Stimulated activated CD8-positive, alpha-beta memory T cell treated with anti-CD3 and anti-CD28 coated beads, Interleukin-4, amount 100 ng/mL, for 48 hours (primary cell): ENCODE results near the gene MEOX1.
"Not testable (repeated sequence)": the region's sequence is repeated elsewhere in the genome, so short reads cannot be mapped to it uniquely, and the experiment has no call there.

Experiments used
- DNase-seq: peaks from one replicate; pipeline ENCODE4 v3.0.0-alpha.2; 2020

Gene MEOX1

GRCh38 chr17:43615330-43616028 lies 46.2 kb downstream of the MEOX1 start:
- DNase-seq, result no peak

DNA sequence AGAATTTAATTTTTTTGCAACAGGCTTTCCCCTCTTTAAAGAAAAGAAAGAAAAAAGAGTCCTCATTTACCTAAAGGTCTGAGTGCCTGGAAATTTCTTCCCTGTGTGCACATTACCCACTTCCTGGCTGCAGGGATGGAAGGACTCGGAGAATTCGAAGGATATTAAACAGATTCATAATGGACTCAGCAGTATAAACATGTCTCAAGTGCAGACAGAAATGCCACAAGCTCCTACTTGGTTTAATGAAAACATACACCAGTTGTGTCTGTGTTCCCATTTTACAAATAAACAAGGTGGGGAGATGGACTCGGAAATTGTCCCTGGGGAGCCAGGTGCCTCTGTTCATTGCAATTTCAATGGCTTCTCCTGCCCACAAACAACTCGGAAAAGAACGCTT lies 47.2 kb downstream of the MEOX1 start:
- DNase-seq, result no peak

GRCh38 chr17:43613917-43614316 lies 47.8 kb downstream of the MEOX1 start:
- no peak for DNase-seq

- no peak for DNase-seq
These were observed 49.2 kb downstream of the MEOX1 start for GRCh38 chr17:43612515-43612914.

DNA sequence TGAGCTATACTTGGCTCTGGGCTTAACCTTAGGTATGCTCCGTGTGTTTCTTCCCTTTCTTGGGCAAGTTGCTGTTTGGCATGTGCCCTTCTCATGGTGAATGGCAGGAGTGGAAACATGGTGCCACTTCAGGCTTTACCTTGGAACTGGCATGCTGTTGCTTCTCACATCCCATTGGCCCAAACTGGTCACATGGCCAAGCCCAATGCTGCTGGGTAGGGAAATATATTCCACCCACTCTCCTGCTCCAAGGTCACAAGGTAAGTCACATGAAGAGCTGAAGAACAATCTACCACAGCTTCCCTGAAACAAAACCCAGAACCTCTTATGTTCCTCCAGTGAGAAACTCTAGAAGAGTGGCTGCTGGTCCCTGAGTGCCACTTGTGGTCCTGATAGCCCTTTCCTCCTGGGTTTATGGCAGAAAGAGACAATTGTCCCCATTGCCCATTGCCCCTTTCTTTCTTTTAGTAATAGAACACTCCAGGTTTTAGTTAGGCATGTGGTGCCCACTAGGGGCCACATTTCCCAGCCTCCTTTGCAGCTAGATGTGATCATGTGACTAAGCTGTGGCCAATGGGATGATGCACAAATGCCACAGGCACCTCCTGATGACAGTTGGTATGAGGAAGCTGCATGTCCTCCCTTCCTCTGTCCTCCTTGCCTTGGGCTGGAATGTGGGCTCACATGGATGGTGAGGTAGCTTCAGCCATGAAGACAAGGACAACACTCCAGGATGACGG lies 50.3 kb downstream of the MEOX1 start:
- DNase-seq, result no peak

DNA sequence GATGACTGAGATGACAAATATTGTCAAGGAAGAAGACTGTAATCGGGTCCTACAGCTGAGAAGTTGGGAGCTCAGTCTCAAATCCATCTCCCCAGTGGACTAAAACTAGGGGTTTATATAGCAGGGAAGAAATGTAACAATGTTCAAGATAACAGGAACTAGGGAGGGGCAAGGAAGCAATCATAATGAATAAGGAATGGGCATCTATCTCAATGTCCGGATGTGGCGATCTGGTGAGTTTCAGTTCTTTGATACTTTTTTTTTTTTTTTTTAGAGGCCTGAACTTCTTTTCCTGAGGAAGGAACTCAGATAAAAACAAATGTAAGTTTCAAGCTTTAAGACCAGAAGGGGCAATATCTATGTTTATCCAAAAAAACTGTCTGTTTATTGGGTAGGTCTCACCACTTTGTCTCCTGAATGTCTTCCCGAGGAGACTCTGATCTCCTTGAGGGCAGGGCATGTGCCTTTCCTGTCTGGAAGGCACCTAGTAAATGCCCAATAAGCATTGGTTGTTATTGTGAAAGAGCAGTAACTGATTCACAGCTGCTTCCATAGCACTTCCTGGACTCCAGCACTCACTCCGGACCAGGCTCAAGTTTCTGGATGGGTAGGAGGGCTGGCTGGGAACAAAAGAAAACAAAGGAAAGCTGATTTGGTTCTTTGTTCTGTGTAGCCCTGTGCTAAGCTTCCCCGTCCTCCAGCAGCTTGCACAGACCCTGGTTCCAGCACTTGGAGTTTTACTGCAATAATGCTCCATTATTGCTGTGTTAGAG lies 51.9 kb downstream of the MEOX1 start:
- DNase-seq, result no peak

- DNase-seq, result peak; percentile 68
These were observed 53.4 kb downstream of the MEOX1 start for GRCh38 chr17:43608313-43608712.

GRCh38 chr17:43604549-43604948 lies 57.2 kb downstream of the MEOX1 start:
- no peak for DNase-seq

- no peak for DNase-seq
These were observed 58.4 kb downstream of the MEOX1 start for GRCh38 chr17:43603321-43603720.

DNA sequence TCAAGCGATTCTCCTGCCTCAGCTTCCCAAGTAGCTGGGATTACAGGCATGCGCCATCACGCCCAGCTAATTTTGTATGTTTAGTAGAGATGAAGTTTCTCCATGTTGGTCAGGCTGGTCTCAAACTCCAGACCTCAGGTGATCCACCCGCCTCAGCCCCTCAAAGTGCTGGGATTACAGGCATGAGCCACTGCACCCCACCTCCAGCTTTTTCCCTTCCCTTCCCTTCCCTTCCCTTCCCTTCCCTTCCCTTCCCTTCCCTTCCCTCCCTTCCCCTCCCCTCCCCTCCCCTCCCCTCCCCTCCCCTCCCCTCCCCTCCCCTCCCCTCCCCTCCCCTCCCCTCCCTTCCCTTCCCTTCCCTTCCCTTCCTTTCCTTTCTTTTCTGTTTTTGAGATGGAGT lies 59.2 kb downstream of the MEOX1 start:
- DNase-seq, result not testable (repeated sequence)

GRCh38 chr17:43601280-43602039 lies 60.3 kb downstream of the MEOX1 start:
- no peak for DNase-seq

DNA sequence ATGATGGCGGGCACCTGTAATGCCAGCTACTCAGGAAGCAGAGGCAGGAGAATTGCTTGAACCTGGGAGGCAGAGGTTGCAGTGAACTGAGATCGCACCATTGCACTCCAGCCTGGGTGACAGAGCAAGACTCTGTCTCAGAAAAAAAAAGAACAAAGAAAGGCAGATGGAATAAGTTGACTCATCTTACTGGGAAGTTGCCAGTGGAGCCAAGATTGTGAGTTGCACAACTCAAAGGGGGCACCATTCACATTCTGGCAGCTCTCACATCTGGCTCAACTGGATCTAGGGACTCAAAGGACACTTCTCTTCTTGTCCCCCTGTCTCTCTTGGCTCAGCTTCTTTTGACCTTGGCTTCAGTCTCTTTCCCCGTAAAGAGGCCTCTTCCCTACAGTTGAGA lies 61.9 kb downstream of the MEOX1 start:
- no peak for DNase-seq

DNA sequence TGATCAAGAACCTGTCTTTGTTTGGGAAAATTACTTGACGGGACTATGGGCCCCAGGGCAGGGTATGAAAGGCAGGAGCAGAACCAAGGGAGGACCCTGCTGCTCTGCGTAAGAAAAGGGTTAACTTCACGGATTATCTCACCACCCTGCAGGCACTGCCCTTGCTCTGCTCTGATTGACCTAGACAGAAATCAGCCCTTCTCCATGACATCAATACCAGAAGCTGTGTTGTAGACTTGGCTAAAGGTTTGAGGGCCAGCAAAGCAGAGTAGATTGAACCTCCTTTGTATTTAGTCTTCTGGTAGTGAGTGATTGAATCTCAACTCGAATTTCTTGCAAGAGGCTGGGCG lies 62.7 kb downstream of the MEOX1 start:
- DNase-seq, result no peak

- no peak for DNase-seq
These were observed 63.2 kb downstream of the MEOX1 start for GRCh38 chr17:43598357-43599045.

DNA sequence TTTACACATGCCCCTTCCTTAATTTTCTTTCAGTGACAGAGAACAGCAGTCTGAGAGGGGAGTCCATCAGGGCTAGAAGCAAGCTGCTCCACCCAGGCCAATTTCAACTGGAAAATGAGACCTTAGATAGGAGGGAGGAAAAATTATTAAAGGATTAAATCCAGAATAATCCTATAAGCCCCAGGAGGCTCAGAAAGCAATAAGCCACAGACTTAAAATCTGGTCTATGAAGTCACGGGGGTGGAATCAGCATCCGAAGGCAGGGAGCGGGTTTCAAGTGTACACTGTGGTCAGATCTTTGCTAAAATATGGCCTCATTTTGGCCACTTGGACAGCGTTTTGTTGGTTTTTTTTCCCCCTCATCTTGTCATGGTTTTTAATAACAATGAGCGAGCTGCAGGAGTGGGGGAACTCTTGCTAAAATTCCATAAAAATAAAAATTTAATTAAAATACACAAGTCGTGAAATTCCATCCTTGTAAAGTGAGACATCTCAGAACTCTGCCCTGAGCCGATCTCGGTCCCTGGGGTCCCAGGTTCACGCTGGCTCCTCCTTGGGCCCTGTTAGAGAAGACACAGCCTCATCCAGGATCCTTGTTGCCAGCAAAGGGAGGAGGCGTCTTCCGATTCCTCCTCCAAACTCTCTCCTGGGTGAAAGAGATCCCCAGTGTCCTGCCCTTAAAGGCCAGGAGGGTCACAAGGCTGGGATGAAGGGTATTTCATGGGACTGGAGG lies 63.9 kb downstream of the MEOX1 start:
- DNase-seq, result no peak

- no peak for DNase-seq
These were observed 66.3 kb downstream of the MEOX1 start for GRCh38 chr17:43595466-43595865.

- DNase-seq, result no peak
These were observed 69.8 kb downstream of the MEOX1 start for GRCh38 chr17:43591779-43592562.

DNA sequence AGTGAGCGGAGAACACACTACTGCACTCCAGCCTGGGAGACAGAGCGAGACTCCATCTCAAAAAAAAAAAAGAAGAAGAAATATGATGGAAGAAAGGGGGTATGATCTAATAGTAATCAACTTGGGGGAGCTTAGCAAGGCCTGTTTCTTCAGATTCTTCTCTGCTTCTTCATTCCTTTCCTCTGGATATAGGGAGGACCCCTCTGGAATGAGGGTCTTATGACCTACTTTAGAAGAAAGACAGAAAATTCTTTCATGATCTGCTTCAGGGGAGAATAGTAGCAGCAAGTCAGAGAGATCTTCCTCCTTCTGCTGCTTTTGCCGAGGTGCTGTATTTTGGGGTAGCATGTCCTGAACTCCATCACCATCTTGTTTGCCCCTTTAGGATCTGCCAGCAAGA lies 70.7 kb downstream of the MEOX1 start:
- no peak for DNase-seq
